A673 (cell line): ENCODE results near the gene MEIOC. TPM values are rescaled to one million over a fixed set of nuclear protein-coding genes. Genes with fewer than 3 reads are reported as not detected.

Experiments
- BruUV-seq: library from RNA; stranded (reverse); fragments of 400-500 nt; replicated peaks from 2 replicates; lab custom pipeline; 2021; lab: Mats Ljungman, UMichigan
- CTCF ChIA-PET: fragments of 300-600 bp; sonication (Branson Sonifier 250); formaldehyde crosslinking; loops from one replicate; lab custom pipeline; 2022; ENCODE audit warnings: antibody characterized with exemption; lab: Charles Lee
- POLR2A ChIA-PET: fragments of 300-600 bp; sonication (Branson Sonifier 250); formaldehyde crosslinking; loops from one replicate; lab custom pipeline; 2022; ENCODE audit warnings: antibody characterized with exemption; ENCODE audit not compliant: low non-redundant PET; lab: Charles Lee
- DNase-seq: peaks from one replicate; pipeline ENCODE4 v3.0.0-alpha.2; 2015; ENCODE audit warnings: low spot score
- H3K27ac ChIP-seq: fragments of 200-600 bp; sonication (generic); 2 replicates; pipeline ENCODE4 v1.5.1; 2016; ENCODE audit warnings: mixed run types, low read depth, mild to moderate bottlenecking, mixed read lengths, antibody characterized with exemption, low read length; ENCODE audit not compliant: poor library complexity, severe bottlenecking
- H3K27me3 ChIP-seq: fragments of 200-600 bp; sonication (generic); replicated peaks from 2 replicates; pipeline ENCODE4 v1.6.1; 2017; ENCODE audit warnings: mixed run types, low read depth, mild to moderate bottlenecking, mixed read lengths, antibody characterized with exemption, low read length; ENCODE audit not compliant: insufficient read depth, poor library complexity
- H3K36me3 ChIP-seq: fragments of 200-600 bp; sonication (generic); 2 replicates; pipeline ENCODE4 v1.6.1; 2016; ENCODE audit warnings: mixed run types, mild to moderate bottlenecking, mixed read lengths, antibody characterized with exemption, low read length; ENCODE audit not compliant: insufficient read depth, poor library complexity, severe bottlenecking
- H3K4me1 ChIP-seq: fragments of 200-600 bp; sonication (generic); 2 replicates; pipeline ENCODE4 v1.6.1; 2017; ENCODE audit warnings: mixed run types, mild to moderate bottlenecking, mixed read lengths, antibody characterized with exemption, low read length; ENCODE audit not compliant: insufficient read depth, poor library complexity, severe bottlenecking
- H3K4me3 ChIP-seq: fragments of 200-600 bp; sonication (generic); 2 replicates; pipeline ENCODE4 v1.5.1; 2016; ENCODE audit warnings: low read depth, mixed run types, mild to moderate bottlenecking, mixed read lengths, low read length; ENCODE audit not compliant: poor library complexity, severe bottlenecking
- H3K9me3 ChIP-seq: fragments of 200-600 bp; sonication (generic); 2 replicates; pipeline ENCODE4 v1.6.1; 2016; ENCODE audit warnings: mixed run types, low read depth, mild to moderate bottlenecking, mixed read lengths, antibody characterized with exemption, low read length; ENCODE audit not compliant: poor library complexity, severe bottlenecking
- CTCF ChIP-seq: fragments of 300-800, 200-600 bp; sonication (generic); conservative IDR thresholded peaks from 2 replicates; pipeline ENCODE4 v1.5.1; 2017; ENCODE audit warnings: low read depth, mild to moderate bottlenecking, antibody characterized with exemption, low read length, moderate library complexity, mixed read lengths
- EZH2 ChIP-seq: fragments of 200-600 bp; sonication (generic); IDR thresholded peaks from 2 replicates; pipeline ENCODE4 v1.6.1; 2017; ENCODE audit warnings: borderline replicate concordance, low read depth, mild to moderate bottlenecking, mixed read lengths, antibody characterized with exemption, low read length; ENCODE audit not compliant: poor library complexity, severe bottlenecking
- intact Hi-C: fragments of 100-400 bp; cut with micrococcal nuclease; formaldehyde crosslinking; loops from one replicate; pipeline ENCODE4 v1.10.0; 2022; ENCODE audit not compliant: unreplicated experiment
- total RNA-seq: library from RNA; stranded (reverse); gene quantifications from 2 replicates; pipeline ENCODE4 v1.2.3, GENCODE V29; 2021

The MEIOC gene
- total RNA-seq, 1 experiment from 2014 or later: not detected

- H3K27ac ChIP-seq: no peak overlapping the region
- intact Hi-C loops: no loop called here
- no peaks in the 10 kb centered on the region for H3K4me1 ChIP-seq
- no peaks in the 10 kb centered on the region for H3K9me3 ChIP-seq
- TF ChIP-seq EZH2 (no peak), CTCF (no peak)
- CTCF ChIA-PET: no interaction called here
- H3K27me3 ChIP-seq: no peaks in the 10 kb centered on the region
- POLR2A ChIA-PET: no interaction called here
- no peak overlapping the region for H3K4me3 ChIP-seq
- H3K36me3 ChIP-seq: no peaks in the 10 kb centered on the region
- no TSS peak for BruUV-seq
- no peak for DNase-seq
Observed at GRCh38 chr17:44688200-44688599, 31.9 kb downstream of the MEIOC start.

GRCh38 chr17:44688675-44689476, 32.6 kb downstream of the MEIOC start:
- CTCF ChIA-PET: no interaction called here
- POLR2A ChIA-PET: interaction anchor here (0.6 kb wide), 1 partner anchor 379 kb away, joined by 3 read pairs; no protein-coding TSS in a partner anchor
- BruUV-seq: TSS peak; percentile 59

GRCh38 chr17:44689477-44690217, 33.4 kb downstream of the MEIOC start, which contains the start of gene CCDC43:
CCDC43 (minus strand) TSS chr17:44689776; CDS start chr17:44689753, 23 bp downstream.
- Histone ChIP-seq H3K9me3 (no peaks in the 10 kb centered on the region), H3K36me3 (no peaks in the 10 kb centered on the region), H3K27me3 (no peaks in the 10 kb centered on the region), H3K4me3 (peak within 1 kb of the TSS; percentile 89), H3K4me1 (no peaks in the 10 kb centered on the region), H3K27ac (peak within 1 kb of the TSS; percentile 77)
- POLR2A ChIA-PET: no interaction called here
- peak; percentile 90 for DNase-seq
- TF ChIP-seq CTCF: no peak
- TF ChIP-seq EZH2: no peak
- no TSS peak for BruUV-seq
- CTCF ChIA-PET: no interaction called here
- intact Hi-C loops: no loop called here

More at GRCh38 chr17:44688675-44689476, 32.6 kb downstream of the MEIOC start:
- no peaks in the 10 kb centered on the region for H3K36me3 ChIP-seq
- no peaks in the 10 kb centered on the region for H3K27me3 ChIP-seq
- no peaks in the 10 kb centered on the region for H3K9me3 ChIP-seq
- peak overlapping the region; percentile 89 for H3K4me3 ChIP-seq
- H3K4me1 ChIP-seq: no peaks in the 10 kb centered on the region
- peak overlapping the region; percentile 77 for H3K27ac ChIP-seq
- no peak for TF ChIP-seq EZH2
- no peak for TF ChIP-seq CTCF
- DNase-seq: no peak
- intact Hi-C loops: no loop called here
